Central memory CD8-positive, alpha-beta T cell (primary cell): Measurements from ENCODE around the gene SREBF1.
A peak's percentile ranks its signal among the peaks of the same experiment; 100 is the strongest.

Experiments used
- ATAC-seq: fragments of 150-1000 bp; cut with Tn5 transposase; replicated peaks from 2 replicates; pipeline ENCODE4 v1.10.0; 2022; ENCODE audit warnings: mild to moderate bottlenecking, moderate FRiP score, moderate number of reproducible peaks; ENCODE audit not compliant: poor library complexity, severe bottlenecking; ENCODE audit errors: extremely low read depth
- DNase-seq, 2 donors: peaks; one replicate each; pipeline ENCODE4 v3.0.0; 2021; ENCODE audit warnings: low spot score in 2 of 2
- H3K27ac Mint-ChIP-seq: one replicate; pipeline ENCODE4 v1.8.0; 2022; ENCODE audit warnings: low read depth, mild to moderate bottlenecking, moderate library complexity, mixed read lengths
- H3K27me3 Mint-ChIP-seq: one replicate; pipeline ENCODE4 v1.8.0; 2022; ENCODE audit warnings: mixed read lengths
- H3K36me3 Mint-ChIP-seq: one replicate; pipeline ENCODE4 v1.8.0; 2022; ENCODE audit warnings: mild to moderate bottlenecking, moderate library complexity, mixed read lengths; ENCODE audit not compliant: insufficient read depth
- H3K4me1 Mint-ChIP-seq: one replicate; pipeline ENCODE4 v1.8.0; 2022; ENCODE audit warnings: mixed read lengths
- H3K4me3 Mint-ChIP-seq: one replicate; pipeline ENCODE4 v1.8.0; 2022; ENCODE audit warnings: mild to moderate bottlenecking, moderate library complexity, mixed read lengths
- H3K9me3 Mint-ChIP-seq: one replicate; pipeline ENCODE4 v1.8.0; 2022; ENCODE audit warnings: mixed read lengths

The SREBF1 gene

DNA sequence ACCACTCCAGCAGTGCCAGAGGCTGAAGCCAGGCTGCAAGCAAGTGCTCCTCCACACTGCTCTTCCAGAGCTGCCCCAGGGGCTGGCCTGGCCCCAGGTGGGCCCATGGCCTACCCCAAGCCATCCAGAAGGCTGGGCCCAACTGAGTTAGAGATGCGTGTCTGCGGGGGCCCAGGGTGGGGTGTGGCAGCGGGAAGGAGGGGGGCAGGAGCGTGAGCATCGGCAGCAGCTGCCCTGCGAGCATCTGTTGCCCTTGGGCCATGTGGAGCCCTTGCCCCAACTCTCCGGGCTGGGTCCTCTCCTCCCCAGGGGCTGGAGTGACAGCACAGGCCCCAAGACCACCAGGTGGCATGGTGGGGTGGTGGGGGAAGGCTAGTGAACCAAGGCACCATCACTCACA, 7.3 kb upstream of the SREBF1 start:
- H3K36me3 Mint-ChIP-seq: peaks cover 8% of the 10 kb centered on the region
- DNase-seq (no peak), ATAC-seq (no peak)
- no peaks in the 10 kb centered on the region for H3K9me3 Mint-ChIP-seq
- no peak overlapping the region for H3K4me3 Mint-ChIP-seq
- peaks cover 20% of the 10 kb centered on the region for H3K4me1 Mint-ChIP-seq
- H3K27me3 Mint-ChIP-seq: no peaks in the 10 kb centered on the region
- H3K27ac Mint-ChIP-seq: no peak overlapping the region

DNA sequence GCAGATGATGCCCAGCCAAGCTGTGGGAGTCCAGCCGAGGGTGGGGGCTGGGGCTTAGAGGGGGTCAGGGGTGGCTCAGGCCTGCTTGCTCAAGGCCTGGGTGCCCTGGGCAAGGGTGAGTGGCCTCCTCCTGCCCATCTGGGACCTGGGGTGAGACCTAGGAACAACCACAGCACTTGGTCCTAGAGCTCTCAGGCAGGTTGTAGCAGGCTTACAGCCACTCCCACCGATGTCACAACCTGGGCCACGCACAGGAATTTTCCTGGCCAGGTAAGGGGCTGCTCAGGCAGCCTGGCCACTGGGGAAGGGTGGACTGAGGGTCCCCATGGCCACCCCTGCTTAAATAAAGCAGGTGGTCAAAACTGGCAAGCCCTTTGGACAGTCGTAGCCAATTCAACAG, 6.3 kb upstream of the SREBF1 start:
- ATAC-seq (no peak), DNase-seq (no peak)
- Mint-ChIP-seq H3K27ac (peak overlapping the region; percentile 32), H3K36me3 (peaks cover 10% of the 10 kb centered on the region), H3K4me1 (peaks cover 10% of the 10 kb centered on the region), H3K27me3 (no peaks in the 10 kb centered on the region), H3K9me3 (no peaks in the 10 kb centered on the region), H3K4me3 (no peak overlapping the region)

DNA sequence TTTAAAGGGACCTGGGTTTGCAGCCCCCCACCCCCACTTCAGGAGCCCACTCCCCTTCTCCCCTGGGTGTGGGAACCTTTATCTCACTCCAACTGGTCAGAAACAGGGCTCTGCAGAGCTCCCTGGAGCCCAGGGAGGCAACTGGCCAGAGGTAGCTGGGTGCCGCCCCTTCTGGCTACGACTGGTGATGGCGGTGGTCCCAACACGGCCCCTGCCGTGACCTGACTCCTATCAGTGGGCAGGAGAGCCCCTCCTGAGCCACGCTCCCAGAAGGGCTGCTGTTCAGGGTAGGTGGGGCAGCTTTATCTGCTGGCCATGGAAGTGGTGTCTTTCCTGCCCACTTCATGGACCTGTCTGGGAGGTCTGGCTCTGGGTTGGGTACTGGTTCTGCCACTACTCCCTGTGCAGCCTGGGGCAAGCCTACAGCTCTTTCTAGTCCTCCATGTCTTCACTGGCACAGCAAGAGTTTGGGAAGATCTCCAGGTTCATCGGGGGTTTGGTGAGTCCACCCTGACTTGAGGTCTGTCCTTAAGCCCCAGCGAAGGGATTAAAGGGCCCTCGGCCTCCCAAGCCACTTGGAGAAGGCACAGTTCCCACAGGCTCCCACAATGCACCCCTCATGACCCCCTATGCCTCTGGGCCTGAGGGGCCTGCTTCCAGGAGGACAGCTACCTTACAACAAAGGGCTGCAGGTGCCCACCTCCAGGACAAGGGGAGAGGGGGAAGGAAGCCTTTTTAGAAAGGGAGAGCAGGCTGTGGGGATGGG, 5.5 kb upstream of the SREBF1 start:
- Mint-ChIP-seq H3K27ac (peak overlapping the region; percentile 32), H3K36me3 (peaks cover 13% of the 10 kb centered on the region), H3K4me1 (peaks cover 13% of the 10 kb centered on the region), H3K27me3 (no peaks in the 10 kb centered on the region), H3K9me3 (no peaks in the 10 kb centered on the region), H3K4me3 (no peak overlapping the region)
- DNase-seq: no peak
- no peak for ATAC-seq

DNA sequence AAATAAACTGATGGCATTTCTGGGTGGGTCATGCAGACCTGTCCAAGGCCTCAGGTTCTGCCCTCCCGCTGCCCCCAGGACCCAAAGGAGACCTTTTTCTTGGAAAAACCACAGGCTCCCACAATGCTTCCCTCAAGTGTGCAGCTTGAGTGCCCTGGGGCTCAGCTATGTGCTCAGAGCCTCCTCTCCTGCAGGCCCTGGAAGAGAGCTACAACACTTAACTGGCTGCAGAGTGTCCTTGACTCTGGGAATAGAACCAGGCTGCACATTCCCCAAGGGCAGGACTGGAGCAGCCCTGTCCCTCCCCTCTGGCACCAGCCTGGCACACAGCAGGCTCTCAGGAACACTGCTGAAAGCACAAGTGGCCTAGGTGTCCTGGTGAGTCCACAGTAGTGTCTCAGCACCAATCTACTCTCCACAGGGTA, 4.8 kb upstream of the SREBF1 start:
- Mint-ChIP-seq H3K27ac (no peak overlapping the region), H3K36me3 (peaks cover 20% of the 10 kb centered on the region), H3K9me3 (no peaks in the 10 kb centered on the region), H3K4me3 (no peak overlapping the region), H3K4me1 (peaks cover 18% of the 10 kb centered on the region), H3K27me3 (no peaks in the 10 kb centered on the region)
- DNase-seq (no peak), ATAC-seq (no peak)

DNA sequence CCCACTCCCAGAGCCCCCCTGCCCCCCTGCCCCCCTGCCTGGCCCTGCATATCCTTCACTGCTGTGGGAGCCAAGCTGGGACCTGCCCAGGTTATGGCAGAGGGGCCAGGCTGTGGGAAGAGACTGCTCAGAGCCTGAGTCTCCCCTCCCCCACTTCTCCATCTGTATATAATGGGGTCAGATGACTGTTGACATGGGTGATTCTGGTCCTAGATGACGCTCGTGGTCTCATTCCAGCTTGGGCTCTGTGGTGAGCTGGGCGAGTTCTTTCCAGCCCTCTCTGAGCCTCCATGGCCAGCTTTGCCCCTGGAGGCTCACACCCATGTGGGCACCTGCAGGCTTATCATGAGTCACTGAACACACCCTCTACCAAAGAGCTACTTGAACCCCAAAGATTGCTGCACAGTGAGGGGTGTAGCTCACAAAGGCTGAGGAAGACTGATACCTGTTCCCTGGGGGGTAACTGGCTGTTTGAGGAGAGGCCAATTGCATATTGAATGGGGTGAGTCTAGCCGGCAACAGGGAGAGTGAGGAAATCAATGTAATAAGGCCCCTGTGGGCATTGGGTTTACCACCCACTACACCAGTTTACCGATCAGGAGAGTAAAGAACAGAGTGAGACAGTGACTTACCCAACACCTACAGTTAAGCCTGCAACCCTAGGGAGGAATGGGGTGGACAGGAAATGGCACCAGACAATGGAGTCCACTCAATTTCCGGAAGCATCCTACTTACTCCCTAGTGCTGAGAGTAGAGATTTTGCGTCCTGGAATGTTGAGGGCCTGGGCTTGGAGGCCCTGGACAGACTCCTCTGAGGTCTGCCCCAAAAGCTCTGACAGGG, 4.2 kb upstream of the SREBF1 start:
- DNase-seq (no peak), ATAC-seq (no peak)
- peaks cover 20% of the 10 kb centered on the region for H3K4me1 Mint-ChIP-seq
- peak overlapping the region; percentile 90 for H3K27ac Mint-ChIP-seq
- H3K27me3 Mint-ChIP-seq: no peaks in the 10 kb centered on the region
- peak overlapping the region; percentile 91 for H3K4me3 Mint-ChIP-seq
- no peaks in the 10 kb centered on the region for H3K9me3 Mint-ChIP-seq
- H3K36me3 Mint-ChIP-seq: peaks cover 26% of the 10 kb centered on the region

DNA sequence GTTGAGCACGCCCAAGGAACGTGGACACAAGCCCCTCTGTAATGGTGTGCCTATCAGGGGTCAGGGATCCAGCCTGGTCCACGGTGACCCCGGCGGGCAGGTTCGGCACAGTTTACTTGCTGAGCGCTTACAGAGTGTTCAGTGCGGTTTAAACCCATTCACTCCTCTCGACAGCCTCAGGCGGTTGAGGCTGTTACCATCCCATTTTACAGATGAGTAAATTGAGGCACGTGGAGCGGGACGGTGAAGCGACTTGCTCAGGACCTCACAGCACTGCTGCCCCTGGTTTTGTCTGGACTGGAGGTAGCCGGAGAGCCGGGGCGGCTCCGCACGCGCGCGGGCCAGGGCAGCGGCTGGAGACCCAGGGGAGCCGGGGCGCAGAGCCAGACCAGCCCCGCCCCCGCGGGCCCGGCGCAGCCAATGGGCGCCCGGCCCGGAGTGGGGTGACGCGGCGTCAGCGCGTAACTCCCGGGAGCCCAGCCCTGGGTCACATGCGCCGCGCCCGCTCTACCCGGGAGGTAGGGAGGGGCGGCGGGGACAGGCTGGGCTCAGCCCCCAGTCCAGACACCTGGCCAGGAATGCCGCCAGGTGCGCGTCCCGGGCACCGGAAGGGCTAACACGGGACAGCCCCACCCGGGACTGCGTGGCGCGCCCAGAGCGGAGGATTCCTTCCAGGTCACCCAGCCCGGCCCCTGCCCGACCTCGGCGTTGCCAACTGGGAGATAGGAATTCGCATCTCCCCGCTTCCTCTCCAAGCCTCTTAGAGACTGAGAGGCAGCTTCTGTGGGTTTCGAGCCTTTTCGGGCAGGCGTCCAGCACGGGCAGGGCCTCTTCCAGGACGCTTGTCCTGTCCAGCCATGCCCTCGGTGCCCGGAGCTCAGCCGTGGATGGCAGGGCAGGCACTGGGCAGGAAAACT, 3.3 kb upstream of the SREBF1 start:
- DNase-seq: peak; percentile 61 to 63
- H3K4me1 Mint-ChIP-seq: peaks cover 28% of the 10 kb centered on the region

DNA sequence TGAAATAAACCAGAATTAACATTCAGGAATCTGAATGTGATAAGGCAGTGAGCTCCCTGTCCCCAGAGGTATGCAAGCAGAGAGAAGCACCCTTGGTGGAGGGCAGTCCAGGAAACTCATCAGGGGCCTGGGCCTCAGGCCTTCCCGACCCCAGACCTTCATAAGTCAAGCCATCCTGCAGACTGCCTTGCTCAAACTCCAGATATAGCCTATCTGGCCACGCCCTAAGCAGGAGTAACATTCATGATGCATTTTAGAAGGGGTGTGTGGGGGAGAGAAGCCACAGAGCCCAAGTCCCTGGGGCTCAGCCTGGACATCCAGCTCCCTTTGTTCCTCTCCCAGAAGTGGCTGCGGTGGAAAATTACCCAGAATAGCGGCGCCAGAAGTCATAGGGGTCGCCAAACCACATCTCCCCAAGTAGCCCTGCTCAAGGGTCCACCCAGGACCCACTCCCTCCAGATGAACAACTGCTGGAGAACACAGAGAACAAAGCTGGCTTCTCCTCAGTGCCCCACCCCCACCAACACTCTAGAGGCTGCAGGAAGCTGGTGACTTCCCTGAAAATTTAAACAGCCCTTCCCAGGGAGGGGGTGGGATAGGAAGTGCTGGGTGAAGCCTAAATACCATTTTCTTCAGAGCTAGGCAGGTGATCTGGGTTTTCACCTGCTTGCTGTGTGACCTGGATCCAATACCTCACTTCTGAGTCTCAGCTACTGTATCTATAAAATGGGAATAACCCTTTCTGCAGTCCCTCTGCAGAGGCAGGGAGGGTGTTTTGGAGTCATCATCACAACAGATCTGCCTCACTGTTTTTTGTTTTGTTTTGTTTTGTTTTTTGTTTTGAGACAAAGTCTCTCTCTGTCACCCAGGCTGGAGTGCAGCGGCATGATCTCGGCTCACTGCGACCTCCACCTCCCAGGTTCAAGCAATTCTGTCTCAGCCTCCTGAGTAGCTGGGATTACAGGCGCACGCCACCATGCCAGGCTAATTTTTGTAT, 1.5 kb upstream of the SREBF1 start:
- Mint-ChIP-seq H3K4me1 (peaks cover 43% of the 10 kb centered on the region), H3K36me3 (peaks cover 42% of the 10 kb centered on the region), H3K27me3 (no peaks in the 10 kb centered on the region), H3K9me3 (no peaks in the 10 kb centered on the region), H3K27ac (peak overlapping the region; percentile 99), H3K4me3 (peak overlapping the region; percentile 91)
- no peak for ATAC-seq
- no peak for DNase-seq

More for the DNA sequence above, 3.3 kb upstream of the SREBF1 start:
- Mint-ChIP-seq H3K9me3 (no peaks in the 10 kb centered on the region), H3K4me3 (peak overlapping the region; percentile 91), H3K27ac (peak overlapping the region; percentile 90), H3K27me3 (no peaks in the 10 kb centered on the region), H3K36me3 (peaks cover 33% of the 10 kb centered on the region)
- ATAC-seq: peak; percentile 64

DNA sequence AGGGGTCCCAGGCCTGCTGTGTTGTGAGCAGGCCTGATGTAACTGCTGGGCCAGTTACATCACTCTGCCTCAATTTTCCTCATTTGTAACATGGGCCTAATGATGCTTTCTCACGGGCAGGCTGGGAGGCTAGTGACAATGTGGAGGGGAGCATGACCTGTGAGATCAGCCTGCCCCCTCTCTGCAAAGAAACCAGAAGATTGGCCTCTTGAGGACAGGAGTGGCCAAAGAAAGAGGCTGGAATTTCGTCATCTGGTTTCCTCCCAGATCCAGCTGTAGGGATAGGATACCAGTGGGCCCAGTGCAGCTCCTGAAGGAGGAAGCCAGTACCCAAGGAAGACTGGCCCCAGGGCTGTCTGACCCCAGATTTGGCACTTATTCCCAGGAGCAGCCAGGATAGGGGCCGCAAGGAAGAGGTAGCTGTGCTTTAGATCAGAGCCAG, 615 bp upstream of the SREBF1 start:
- Mint-ChIP-seq H3K36me3 (peaks cover 42% of the 10 kb centered on the region), H3K27me3 (no peaks in the 10 kb centered on the region), H3K4me1 (peaks cover 45% of the 10 kb centered on the region), H3K27ac (peak overlapping the region; percentile 99), H3K9me3 (no peaks in the 10 kb centered on the region), H3K4me3 (peak overlapping the region; percentile 91)
- no peak for DNase-seq
- ATAC-seq: no peak

DNA sequence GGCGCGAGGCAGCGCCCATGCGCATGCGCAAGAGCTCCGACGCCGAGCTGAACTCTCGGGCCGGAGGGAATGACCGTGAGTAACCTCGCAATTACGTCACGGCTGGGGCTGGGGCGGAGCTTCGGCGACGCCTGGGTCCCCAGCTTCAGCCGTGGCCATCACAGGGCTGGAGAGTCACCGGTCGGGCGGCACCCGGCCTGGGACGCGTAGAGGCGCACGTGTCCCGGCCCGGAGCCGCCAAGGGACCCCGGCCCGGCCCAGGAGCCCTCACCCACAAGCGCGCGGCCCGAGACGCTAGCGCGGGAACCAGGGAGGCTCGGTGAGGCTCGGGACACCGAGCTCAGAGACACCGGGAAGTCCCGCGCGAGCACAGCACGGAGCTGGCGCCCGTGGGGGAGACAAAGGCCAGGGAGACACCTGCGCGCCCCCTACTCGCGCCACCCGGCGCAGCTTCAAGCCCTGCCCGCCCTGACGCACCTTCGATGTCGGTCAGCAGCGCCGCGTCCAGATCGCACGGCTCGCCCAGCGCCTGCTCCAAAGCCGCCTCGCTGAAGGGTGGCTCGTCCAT, 452 bp downstream of the SREBF1 start:
- H3K9me3 Mint-ChIP-seq: no peaks in the 10 kb centered on the region
- no peaks in the 10 kb centered on the region for H3K27me3 Mint-ChIP-seq
- peak overlapping the region; percentile 99 for H3K27ac Mint-ChIP-seq
- peaks cover 42% of the 10 kb centered on the region for H3K36me3 Mint-ChIP-seq
- DNase-seq (peak; percentile 97 to 98), ATAC-seq (peak; percentile 76)
- H3K4me3 Mint-ChIP-seq: peak overlapping the region; percentile 91
- H3K4me1 Mint-ChIP-seq: peaks cover 54% of the 10 kb centered on the region

DNA sequence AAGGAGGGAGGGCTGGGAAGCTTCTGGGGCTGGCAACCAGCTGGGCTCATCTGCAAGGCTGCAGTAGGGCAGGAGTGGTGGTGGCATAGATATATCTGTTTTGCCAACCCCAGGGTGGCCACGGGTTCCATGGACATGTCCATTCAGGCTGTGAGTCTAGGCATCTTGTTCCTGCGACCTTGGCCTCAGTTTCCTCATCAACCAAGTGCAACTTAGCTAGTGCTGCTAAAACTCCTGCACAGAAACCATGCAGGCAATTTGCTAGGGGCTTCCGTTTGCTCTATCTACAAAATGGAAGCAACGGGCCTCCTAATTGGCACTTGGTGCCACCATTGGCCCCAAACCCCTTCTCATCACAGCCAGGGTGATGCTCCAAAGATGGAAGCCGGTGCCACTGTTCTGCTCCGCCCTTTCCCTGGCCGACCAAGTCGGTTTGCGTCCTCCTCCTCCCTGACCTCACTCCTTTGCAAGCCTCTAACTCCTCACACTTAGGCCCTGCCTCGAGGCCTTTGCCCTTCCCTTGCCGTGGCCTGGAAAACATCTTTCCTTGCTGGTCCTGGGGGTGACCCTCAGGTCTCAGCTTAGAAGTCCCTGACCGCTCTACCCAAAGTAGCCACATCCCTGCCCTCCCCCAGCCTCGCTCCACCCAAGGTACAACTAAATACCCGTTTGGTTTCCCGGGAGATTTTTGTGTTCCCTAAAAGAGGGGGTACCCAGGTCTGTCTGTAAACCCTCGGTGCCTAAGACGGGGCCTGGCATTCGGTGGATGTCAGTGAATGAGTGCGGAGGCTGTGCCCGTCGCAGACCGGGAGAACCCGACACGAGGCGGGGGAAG, 1.2 kb downstream of the SREBF1 start:
- ATAC-seq (no peak), DNase-seq (no peak)
- Mint-ChIP-seq H3K9me3 (no peaks in the 10 kb centered on the region), H3K4me3 (peak overlapping the region; percentile 91), H3K4me1 (peaks cover 48% of the 10 kb centered on the region), H3K27me3 (no peaks in the 10 kb centered on the region), H3K27ac (peak overlapping the region; percentile 99), H3K36me3 (peaks cover 37% of the 10 kb centered on the region)
